Heart right ventricle (tissue), 16 donors: Measurements from ENCODE around the gene LAMA4. TPM values are rescaled to one million over a fixed set of nuclear protein-coding genes. Genes with fewer than 3 reads are reported as not detected.

ENCODE experiments used
- ATAC-seq, 8 donors: fragments of 200-7000 bp; cut with Tn5 transposase; one replicate each; pipeline ENCODE4 v1.9.1; 2020; ENCODE audit warnings: mild to moderate bottlenecking in 8 of 8, moderate library complexity in 8 of 8, moderate number of reproducible peaks in 1 of 8
- DNase-seq, 2 donors: peaks; one replicate each; pipeline ENCODE4 v3.0.0-alpha.2; 2020
- H3K27ac ChIP-seq, 10 donors: fragments of 200-600 bp; sonication (generic) in 2 of 10; one replicate each; pipeline versions ENCODE4 v1.5.0 to v1.8.0; 2020 to 2022; ENCODE audit warnings: mild to moderate bottlenecking in 3 of 10
- H3K27me3 ChIP-seq, 7 donors: fragments of 200-600 bp; one replicate each; pipeline ENCODE4 v1.8.0; 2021 to 2022; ENCODE audit warnings: mild to moderate bottlenecking in 2 of 7
- H3K36me3 ChIP-seq, 9 donors: fragments of 200-600 bp; sonication (generic) in 1 of 9; one replicate each; pipeline versions ENCODE4 v1.5.0 to v1.8.0; 2020 to 2022; ENCODE audit warnings: mild to moderate bottlenecking in 2 of 9
- H3K4me1 ChIP-seq, 9 donors: fragments of 200-600 bp; sonication (generic) in 1 of 9; one replicate each; pipeline versions ENCODE4 v1.5.0 to v1.8.0; 2020 to 2022; ENCODE audit warnings: mild to moderate bottlenecking in 4 of 9
- H3K4me3 ChIP-seq, 10 donors: fragments of 200-600 bp; sonication (generic) in 2 of 10; one replicate each; pipeline versions ENCODE4 v1.5.0 to v1.8.0; 2020 to 2022; ENCODE audit warnings: mild to moderate bottlenecking in 7 of 10, moderate library complexity in 2 of 10
- H3K9me3 ChIP-seq, 11 donors: fragments of 200-600 bp in 10 of 11; sonication (generic) in 2 of 11; one replicate each; pipeline versions ENCODE4 v1.5.0 to v1.8.0; 2013 to 2022; ENCODE audit warnings: mild to moderate bottlenecking in 2 of 11, control low read depth in 1 of 11, moderate library complexity in 1 of 11
- WGBS, 2 donors: extraction: QIAGEN DNeasy Blood & Tissue Kit; methylation state at CpG; one replicate each; pipeline ENCODE4 v1.1.7; 2013; ENCODE audit warnings: inconsistent platforms in 1 of 2; 5-methylcytosine and 5-hydroxymethylcytosine counted together
- intact Hi-C, 10 donors: fragments of 100-400 bp; cut with DNase I; formaldehyde crosslinking; loops; one replicate each; pipeline versions ENCODE4 v1.11.1 to v1.14.2; 2022
- polyA plus RNA-seq, 2 donors: library from polyadenylated mRNA; stranded (reverse); fragments of 200-250 nt; gene quantifications; one replicate each; pipeline ENCODE4 v1.2.3, GENCODE V29; 2013
- total RNA-seq, 10 donors: library from RNA; stranded (reverse); fragmentation: NEBNext Ultra II Directional in 3 of 10; extraction: Animal tissue kit (Norgen Biotek cat#: 25700) in 3 of 10; gene quantifications; one replicate each; pipeline versions ENCODE4 v1.2.1 to v1.2.4, GENCODE V29; 2021 to 2023
- TF ChIP-seq, protein P1 (sequence below), 9 donors: fragments of 200-600 bp; sonication (generic) in 2 of 9; IDR thresholded peaks; one replicate each; pipeline versions ENCODE4 v1.5.0 to v1.8.0; 2021 to 2022; ENCODE audit warnings: antibody characterized with exemption in 9 of 9, mild to moderate bottlenecking in 5 of 9, moderate library complexity in 1 of 9
- donor health status: Arrhythmogenic right ventricular cardiomyopathy.
- donor health status: ischemic (EF 13 %, LVEDD 7.1; RV severe dilation, severe dysfunction).
- donor health status: healthy with polysubstance abuse.
- donor health status: DM: no; HTN: yes; CAD: no.
- donor health status: DM: no; HTN: no; CAD: no.
- donor health status: ischemic (EF 25% LVEDD 6.9; RV normal size, moderate dysfunction).
- donor health status: ischemic (EF 25% LVEDD 5.7; RV mildly dilated, moderate dysfunction).
- donor health status: healthy.
- donor health status: DM: yes; HTN: yes; CAD: no.
- donor health status: Ischemic cardiomyopathy.
- donor health status: ischemic (EF 35%, LVEDD 5.7; RV mildly dilated, moderate dysfunction).
- donor health status: nonischemic (EF 11% LVEDD 7.7; RV severe dilation, severe dysfunction).
- donor health status: DM: yes; HTN: yes; CAD: no.
- donor health status: PGD.
- donor health status: ischemic (EF 29% LVEDD 5.4; RV normal size, mild dysfunction).
- donor health status: nonischemic (EF 23%, LVEDD 6.1; RV moderate dilation, normal function).

Gene LAMA4
- total and polyA plus RNA-seq, 12 donors = 23.7 to 103 (median 82.5) TPM

DNA sequence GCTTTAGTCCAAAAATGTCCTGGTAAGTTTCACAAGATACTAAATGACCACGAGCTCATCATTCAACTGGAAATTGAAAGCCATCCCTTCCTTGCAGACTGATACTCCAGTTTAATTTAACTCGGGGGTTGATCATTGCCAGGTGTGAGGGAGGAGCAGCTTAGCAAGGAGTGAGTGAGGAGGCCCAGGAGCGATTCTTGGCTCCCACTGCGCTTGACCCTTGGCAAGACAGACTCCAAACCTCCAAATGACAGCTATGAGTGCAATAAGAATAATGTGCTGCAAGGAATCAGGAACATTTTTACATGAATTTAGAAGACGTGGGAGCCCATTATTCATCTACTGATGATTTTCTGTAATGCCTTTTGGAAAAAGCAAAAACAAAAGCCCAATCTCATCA, 64.9 kb downstream of the LAMA4 start:
- TF ChIP-seq, protein P1, sequence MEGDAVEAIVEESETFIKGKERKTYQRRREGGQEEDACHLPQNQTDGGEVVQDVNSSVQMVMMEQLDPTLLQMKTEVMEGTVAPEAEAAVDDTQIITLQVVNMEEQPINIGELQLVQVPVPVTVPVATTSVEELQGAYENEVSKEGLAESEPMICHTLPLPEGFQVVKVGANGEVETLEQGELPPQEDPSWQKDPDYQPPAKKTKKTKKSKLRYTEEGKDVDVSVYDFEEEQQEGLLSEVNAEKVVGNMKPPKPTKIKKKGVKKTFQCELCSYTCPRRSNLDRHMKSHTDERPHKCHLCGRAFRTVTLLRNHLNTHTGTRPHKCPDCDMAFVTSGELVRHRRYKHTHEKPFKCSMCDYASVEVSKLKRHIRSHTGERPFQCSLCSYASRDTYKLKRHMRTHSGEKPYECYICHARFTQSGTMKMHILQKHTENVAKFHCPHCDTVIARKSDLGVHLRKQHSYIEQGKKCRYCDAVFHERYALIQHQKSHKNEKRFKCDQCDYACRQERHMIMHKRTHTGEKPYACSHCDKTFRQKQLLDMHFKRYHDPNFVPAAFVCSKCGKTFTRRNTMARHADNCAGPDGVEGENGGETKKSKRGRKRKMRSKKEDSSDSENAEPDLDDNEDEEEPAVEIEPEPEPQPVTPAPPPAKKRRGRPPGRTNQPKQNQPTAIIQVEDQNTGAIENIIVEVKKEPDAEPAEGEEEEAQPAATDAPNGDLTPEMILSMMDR (IDR thresholded peaks at IDR 0.05) = no peak
- Histone ChIP-seq H3K9me3 (no peaks in the 10 kb centered on the region), H3K4me3 (no peak overlapping the region), H3K36me3 (peaks cover 0 to 92% (median 48%) of the 10 kb centered on the region in 9 donors), H3K27ac (peak overlapping the region in 4 of 10 donors; percentile 1 to 39 (median 30)), H3K27me3 (no peaks in the 10 kb centered on the region), H3K4me1 (peaks cover 5 to 39% (median 19%) of the 10 kb centered on the region in 9 donors)
- 45% methylated on average over 5 of the region's 5 CpGs for WGBS, 2 donors
- DNase-seq (peak in 1 of 2 donors; percentile 19), ATAC-seq (peak in 2 of 8 donors; percentile 43 to 59)
- intact Hi-C loops = loop anchor here in 4 of 10 donors (5.0 to 10.0 kb wide), 4 partner anchors 65 to 93 kb away; partner anchors contain the start of gene LAMA4 (in 1 of the 4)

- H3K27ac ChIP-seq = peak overlapping the region in 3 of 10 donors; percentile 1 to 39 (median 22)
- TF ChIP-seq, protein P1 (IDR thresholded peaks at IDR 0.05) = no peak
- DNase-seq (no peak), ATAC-seq (no peak)
- no peaks in the 10 kb centered on the region for H3K9me3 ChIP-seq
- H3K36me3 ChIP-seq = peaks cover 0 to 98% (median 48%) of the 10 kb centered on the region in 9 donors
- H3K4me1 ChIP-seq = peaks cover 5 to 34% (median 15%) of the 10 kb centered on the region in 9 donors
- intact Hi-C loops = loop anchor here in 4 of 10 donors (5.0 to 10.0 kb wide), 4 partner anchors 66 to 93 kb away; partner anchors contain the start of gene LAMA4 (in 1 of the 4)
- 75 to 79% methylated on average over 3 of the region's 3 CpGs for WGBS, 2 donors
- H3K4me3 ChIP-seq = no peak overlapping the region
- H3K27me3 ChIP-seq = no peaks in the 10 kb centered on the region
These were observed 65.5 kb downstream of the LAMA4 start for GRCh38 chr6:112188906-112189305.

DNA sequence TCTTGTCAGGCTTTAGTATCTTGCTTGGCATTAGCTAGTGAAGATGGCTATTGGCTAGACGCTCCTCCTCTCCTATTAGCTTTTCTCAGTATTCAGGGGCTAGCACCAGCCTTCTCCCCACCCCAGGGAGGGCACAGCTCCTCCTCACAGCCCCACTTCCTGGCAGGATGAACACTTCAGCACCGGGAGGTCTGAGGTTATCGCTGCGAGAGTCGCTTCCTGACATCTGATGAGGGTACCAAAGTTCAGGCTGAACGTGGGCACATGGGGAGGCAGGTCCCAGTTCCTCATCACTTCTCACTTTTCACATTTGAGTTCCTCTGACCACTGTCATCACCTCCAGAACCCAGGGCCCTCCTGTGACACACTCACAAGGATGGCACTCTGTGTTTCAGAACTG, 66.6 kb downstream of the LAMA4 start:
- no peak overlapping the region for H3K4me3 ChIP-seq
- peaks cover 4 to 33% (median 9%) of the 10 kb centered on the region in 9 donors for H3K4me1 ChIP-seq
- H3K27ac ChIP-seq = peak overlapping the region in 2 of 10 donors; percentile 11 to 39
- peaks cover 0 to 100% (median 48%) of the 10 kb centered on the region in 9 donors for H3K36me3 ChIP-seq
- TF ChIP-seq, protein P1 (IDR thresholded peaks at IDR 0.05) = no peak
- H3K27me3 ChIP-seq = no peaks in the 10 kb centered on the region
- intact Hi-C loops = loop anchor here in 4 of 10 donors (5.0 to 10.0 kb wide), 4 partner anchors 67 to 95 kb away; partner anchors contain the start of gene LAMA4 (in 1 of the 4)
- no peaks in the 10 kb centered on the region for H3K9me3 ChIP-seq
- ATAC-seq = no peak
- WGBS, 2 donors = 58 to 61% methylated on average over 6 of the region's 6 CpGs
- DNase-seq = no peak

DNA sequence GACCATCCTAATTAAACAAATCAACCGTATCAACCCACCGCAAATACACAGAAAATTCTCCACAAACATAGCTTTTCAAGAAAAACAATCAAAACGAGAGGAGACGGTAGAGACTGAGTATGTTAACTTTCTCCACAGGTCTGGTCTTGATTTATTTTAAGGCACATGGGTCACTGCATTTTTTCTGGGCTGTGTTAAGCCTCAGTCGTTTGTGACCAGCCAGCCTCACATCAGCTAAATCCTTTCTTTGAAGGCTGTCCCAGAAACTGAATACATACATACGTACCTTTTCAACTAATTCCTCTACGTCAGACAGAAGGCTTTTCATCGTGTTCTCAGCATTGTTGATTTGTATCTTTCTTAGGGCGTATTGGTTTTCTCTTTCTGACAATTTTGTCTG, 69.4 kb downstream of the LAMA4 start:
- intact Hi-C loops = loop anchor here in 9 of 10 donors (5.0 to 10.0 kb wide), 7 partner anchors 67 to 187 kb away; partner anchors contain the start of gene LAMA4 (in 4 of the 9)
- peak overlapping the region in 1 of 10 donors; percentile 29 for H3K27ac ChIP-seq

More for the DNA sequence above, 69.4 kb downstream of the LAMA4 start:
- ATAC-seq (no peak), DNase-seq (no peak)
- H3K4me1 ChIP-seq = peaks cover 3 to 35% (median 12%) of the 10 kb centered on the region in 9 donors
- TF ChIP-seq, protein P1 (IDR thresholded peaks at IDR 0.05) = no peak
- 80 to 88% methylated on average over 9 of the region's 9 CpGs for WGBS, 2 donors
- no peaks in the 10 kb centered on the region for H3K9me3 ChIP-seq
- no peaks in the 10 kb centered on the region for H3K27me3 ChIP-seq
- no peak overlapping the region for H3K4me3 ChIP-seq
- peaks cover 0 to 99% (median 42%) of the 10 kb centered on the region in 9 donors for H3K36me3 ChIP-seq
